Stimulated activated CD8-positive, alpha-beta memory T cell treated with anti-CD3 and anti-CD28 coated beads, Interleukin-4, amount 100 ng/mL, for 48 hours (primary cell): ENCODE data around the gene OTULINL.

Experiments used
- DNase-seq: peaks from one replicate; pipeline ENCODE4 v3.0.0-alpha.2; 2020

The OTULINL gene

GRCh38 chr5:14603141-14603540, 21.5 kb downstream of the OTULINL start:
- no peak for DNase-seq

- no peak for DNase-seq
Observed at GRCh38 chr5:14607104-14607503, 25.5 kb downstream of the OTULINL start.

GRCh38 chr5:14608169-14608568, 26.6 kb downstream of the OTULINL start:
- no peak for DNase-seq

GRCh38 chr5:14611737-14612136, 30.1 kb downstream of the OTULINL start:
- DNase-seq, result no peak

GRCh38 chr5:14614490-14614889, 32.9 kb downstream of the OTULINL start:
- DNase-seq, result no peak

GRCh38 chr5:14615365-14615764, 33.8 kb downstream of the OTULINL start:
- no peak for DNase-seq

GRCh38 chr5:14617441-14617840, 35.8 kb downstream of the OTULINL start:
- DNase-seq, result no peak

GRCh38 chr5:14627270-14627669, 45.7 kb downstream of the OTULINL start:
- no peak for DNase-seq

GRCh38 chr5:14628346-14628745, 46.8 kb downstream of the OTULINL start:
- DNase-seq, result peak; percentile 70

- DNase-seq, result no peak
Observed at GRCh38 chr5:14630671-14631070, 49.1 kb downstream of the OTULINL start.

GRCh38 chr5:14635656-14636055, 54.1 kb downstream of the OTULINL start:
- DNase-seq, result no peak

GRCh38 chr5:14640765-14641164, 59.2 kb downstream of the OTULINL start:
- no peak for DNase-seq

GRCh38 chr5:14644623-14645237, 63.1 kb downstream of the OTULINL start:
- no peak for DNase-seq

- no peak for DNase-seq
Observed at GRCh38 chr5:14650052-14650451, 68.5 kb downstream of the OTULINL start.

GRCh38 chr5:14655146-14655741, 73.7 kb downstream of the OTULINL start:
- no peak for DNase-seq

GRCh38 chr5:14656898-14657297, 75.3 kb downstream of the OTULINL start:
- DNase-seq, result no peak

- DNase-seq, result no peak
Observed at GRCh38 chr5:14659821-14660607, 78.4 kb downstream of the OTULINL start.

GRCh38 chr5:14660833-14661232, 79.2 kb downstream of the OTULINL start:
- DNase-seq, result no peak
